HG03439 (cell line): ENCODE data around the gene ELMO1.

ENCODE experiments used
- ATAC-seq: cut with Tn5 transposase; IDR thresholded peaks from one replicate; pipeline ENCODE4 v1.9.1; 2021; ENCODE audit warnings: mild to moderate bottlenecking, moderate library complexity; ENCODE audit not compliant: unreplicated experiment

ELMO1 gene

GRCh38 chr7:37108615-37109014 lies 340.0 kb downstream of the ELMO1 start:
- ATAC-seq: no peak

GRCh38 chr7:37107047-37107750 lies 341.5 kb downstream of the ELMO1 start:
- ATAC-seq: no peak

- ATAC-seq: no peak
These were observed 342.9 kb downstream of the ELMO1 start for GRCh38 chr7:37105762-37106161.

GRCh38 chr7:37104822-37105518 lies 343.7 kb downstream of the ELMO1 start:
- ATAC-seq: no peak

GRCh38 chr7:37102518-37103137 lies 346.0 kb downstream of the ELMO1 start:
- ATAC-seq: no peak

- no peak for ATAC-seq
These were observed 347.8 kb downstream of the ELMO1 start for GRCh38 chr7:37100735-37101331.

- ATAC-seq: no peak
These were observed 349.9 kb downstream of the ELMO1 start for GRCh38 chr7:37098762-37099161.

- no peak for ATAC-seq
These were observed 350.7 kb downstream of the ELMO1 start for GRCh38 chr7:37097983-37098382.

GRCh38 chr7:37097276-37097675 lies 351.4 kb downstream of the ELMO1 start:
- ATAC-seq: no peak

GRCh38 chr7:37096341-37096740 lies 352.3 kb downstream of the ELMO1 start:
- ATAC-seq: no peak

GRCh38 chr7:37095122-37095521 lies 353.5 kb downstream of the ELMO1 start:
- no peak for ATAC-seq

- no peak for ATAC-seq
These were observed 355.4 kb downstream of the ELMO1 start for GRCh38 chr7:37093257-37093656.

GRCh38 chr7:37092548-37092947 lies 356.1 kb downstream of the ELMO1 start:
- no peak for ATAC-seq

GRCh38 chr7:37089972-37090371 lies 358.7 kb downstream of the ELMO1 start:
- no peak for ATAC-seq

- ATAC-seq: no peak
These were observed 363.1 kb downstream of the ELMO1 start for GRCh38 chr7:37085600-37085999.

- no peak for ATAC-seq
These were observed 364.4 kb downstream of the ELMO1 start for GRCh38 chr7:37084303-37084702.

- ATAC-seq: no peak
These were observed 365.2 kb downstream of the ELMO1 start for GRCh38 chr7:37083311-37084096.

GRCh38 chr7:37081436-37081835 lies 367.2 kb downstream of the ELMO1 start:
- ATAC-seq: no peak

GRCh38 chr7:37079420-37079819 lies 369.2 kb downstream of the ELMO1 start:
- no peak for ATAC-seq

- no peak for ATAC-seq
These were observed 372.0 kb downstream of the ELMO1 start for GRCh38 chr7:37076668-37077067.

- ATAC-seq: no peak
These were observed 374.3 kb downstream of the ELMO1 start for GRCh38 chr7:37074370-37074769.
